Psoas muscle (tissue), 8 donors: ENCODE results near the gene PPP2R5E. TPM values are rescaled to one million over a fixed set of nuclear protein-coding genes. Genes with fewer than 3 reads are reported as not detected.

ENCODE experiments used
- ATAC-seq, 4 donors: fragments of 200-7000 bp; cut with Tn5 transposase; one replicate each; pipeline ENCODE4 v1.9.1; 2020; ENCODE audit warnings: moderate library complexity in 3 of 4, mild to moderate bottlenecking in 2 of 4
- DNase-seq, 2 donors: peaks; one replicate each; pipeline ENCODE4 v3.0.0-alpha.2; 2020
- H3K27ac ChIP-seq: fragments of 200-600 bp; one replicate; pipeline ENCODE4 v1.8.0; 2022
- H3K27me3 ChIP-seq, 3 donors: fragments of 200-600 bp in 1 of 3; one replicate each; pipeline versions ENCODE4 v1.6.1 to v1.8.0; 2013 to 2022; ENCODE audit warnings: low read length in 2 of 3, mild to moderate bottlenecking in 2 of 3, moderate library complexity in 1 of 3; ENCODE audit not compliant: insufficient read depth in 3 of 3
- H3K36me3 ChIP-seq, 2 donors: fragments of 200-600 bp in 1 of 2; one replicate each; pipeline versions ENCODE4 v1.6.1 to v1.8.0; 2013 to 2022; ENCODE audit warnings: low read depth in 1 of 2, mild to moderate bottlenecking in 1 of 2, moderate library complexity in 1 of 2; ENCODE audit not compliant: insufficient read depth in 1 of 2
- H3K4me1 ChIP-seq: fragments of 200-600 bp; one replicate; pipeline ENCODE4 v1.8.0; 2022
- H3K4me3 ChIP-seq: fragments of 200-600 bp; one replicate; pipeline ENCODE4 v1.8.0; 2022; ENCODE audit warnings: mild to moderate bottlenecking
- H3K9me3 ChIP-seq: fragments of 200-600 bp; one replicate; pipeline ENCODE4 v1.8.0; 2022
- CTCF ChIP-seq: fragments of 200-600 bp; IDR thresholded peaks from one replicate; pipeline ENCODE4 v1.8.0; 2022; ENCODE audit warnings: antibody characterized with exemption
- WGBS, 3 donors: extraction: QIAGEN DNeasy Blood & Tissue Kit; methylation state at CpG; one replicate each; pipeline versions ENCODE4 v1.1.6 to v1.1.7; 2013; 5-methylcytosine and 5-hydroxymethylcytosine counted together
- intact Hi-C, 2 donors: fragments of 100-400 bp; cut with DNase I; formaldehyde crosslinking; loops; one replicate each; pipeline versions ENCODE4 v1.11.0 to v1.14.2; 2022
- polyA plus RNA-seq, 3 donors: library from polyadenylated mRNA; stranded (reverse); fragments of 200-250 nt; gene quantifications; one replicate each; pipeline ENCODE4 v1.2.3, GENCODE V29; 2013
- total RNA-seq, 4 donors: library from RNA; stranded (reverse); fragmentation: NEBNext Ultra II Directional in 2 of 4; extraction: Animal tissue kit (Norgen Biotek cat#: 25700) in 2 of 4; gene quantifications; one replicate each; pipeline versions ENCODE4 v1.2.1 to v1.2.4, GENCODE V29; 2021 to 2023
- donor health status: healthy with polysubstance abuse.
- donor health status: DM: no; HTN: no; CAD: no; lungs with moderate emphysema.
- donor health status: Bipolar disorder and iron deficiency.
- donor health status: healthy.
- donor health status: DM: yes; HTN: yes; CAD: no.
- donor health status: DM: no; HTN: no; CAD: no.
- donor health status: DM: no; HTN: no; CAD: no.
- donor health status: DM: yes; HTN: yes; CAD: no.

PPP2R5E gene
- total and polyA plus RNA-seq, 7 donors: 10.8 to 35.0 (median 29.3) TPM

DNA sequence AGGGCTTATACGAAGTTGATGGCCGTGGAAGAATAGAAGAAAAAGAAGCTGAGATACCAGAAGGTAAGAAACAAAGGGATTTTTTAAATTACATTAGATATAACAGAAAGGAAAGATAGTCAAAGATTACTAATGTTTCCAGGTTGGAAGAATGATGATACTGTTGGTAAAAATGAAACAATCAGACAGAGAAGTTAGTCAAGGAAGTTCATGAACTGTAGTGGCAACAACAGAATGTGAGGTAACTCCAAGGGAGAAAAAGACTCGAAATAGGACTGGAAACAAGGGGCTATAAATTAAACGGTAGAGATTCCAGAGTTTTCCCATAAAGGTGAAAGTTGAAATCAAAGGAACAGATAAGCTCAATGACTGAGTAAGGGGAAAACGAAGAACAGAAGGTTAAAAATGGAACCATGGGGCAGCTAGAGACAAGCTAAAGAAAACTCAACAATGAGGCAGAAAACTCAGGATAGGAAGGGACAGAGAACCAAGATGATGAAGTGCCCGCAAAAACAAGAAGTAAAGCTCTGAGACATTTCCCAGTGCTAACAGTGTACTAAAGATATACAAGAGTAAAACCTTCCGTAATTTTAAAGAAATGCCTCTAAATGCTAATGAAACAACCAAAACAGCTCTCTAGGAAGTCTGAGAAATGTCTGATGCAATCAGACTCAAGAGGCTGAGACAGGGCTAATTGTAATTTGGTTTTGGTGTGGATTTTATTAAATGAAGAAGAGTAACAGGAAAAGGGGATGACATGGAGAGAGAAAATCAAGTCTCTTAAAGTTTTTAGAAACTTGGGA lies 70.0 kb downstream of the PPP2R5E start:
- ATAC-seq (no peak), DNase-seq (no peak)
- no peak overlapping the region for H3K4me3 ChIP-seq
- H3K4me1 ChIP-seq: peaks cover 34% of the 10 kb centered on the region
- WGBS, 3 donors: 73 to 81% (median 77%) methylated on average over 7 of the region's 7 CpGs
- no peaks in the 10 kb centered on the region for H3K27me3 ChIP-seq
- intact Hi-C loops: no loop called here
- no peak for TF ChIP-seq CTCF
- H3K36me3 ChIP-seq: no peaks in the 10 kb centered on the region
- H3K9me3 ChIP-seq: no peaks in the 10 kb centered on the region
- H3K27ac ChIP-seq: no peak overlapping the region

GRCh38 chr14:63470962-63471793 lies 72.0 kb downstream of the PPP2R5E start:
- Histone ChIP-seq H3K27me3 (no peaks in the 10 kb centered on the region), H3K36me3 (no peaks in the 10 kb centered on the region), H3K9me3 (no peaks in the 10 kb centered on the region), H3K27ac (peak overlapping the region; percentile 51), H3K4me3 (no peak overlapping the region), H3K4me1 (peaks cover 46% of the 10 kb centered on the region)
- no peak for TF ChIP-seq CTCF
- whole genome bisulfite sequencing, 3 donors: 66 to 71% (median 68%) methylated on average over 3 of the region's 3 CpGs
- intact Hi-C loops: no loop called here
- no peak for DNase-seq
- ATAC-seq: peak; percentile 75 to 87 (median 84)

- Histone ChIP-seq H3K27me3 (no peaks in the 10 kb centered on the region), H3K36me3 (no peaks in the 10 kb centered on the region), H3K27ac (no peak overlapping the region), H3K9me3 (no peaks in the 10 kb centered on the region), H3K4me3 (no peak overlapping the region), H3K4me1 (peaks cover 42% of the 10 kb centered on the region)
- ATAC-seq (peak in 2 of 4 donors; percentile 44 to 56), DNase-seq (no peak)
- no peak for TF ChIP-seq CTCF
- intact Hi-C loops: no loop called here
- WGBS, 3 donors: 19 to 35% (median 29%) methylated on average over 1 of the region's 1 CpG
Measured at GRCh38 chr14:63468294-63468693, 74.9 kb downstream of the PPP2R5E start.

DNA sequence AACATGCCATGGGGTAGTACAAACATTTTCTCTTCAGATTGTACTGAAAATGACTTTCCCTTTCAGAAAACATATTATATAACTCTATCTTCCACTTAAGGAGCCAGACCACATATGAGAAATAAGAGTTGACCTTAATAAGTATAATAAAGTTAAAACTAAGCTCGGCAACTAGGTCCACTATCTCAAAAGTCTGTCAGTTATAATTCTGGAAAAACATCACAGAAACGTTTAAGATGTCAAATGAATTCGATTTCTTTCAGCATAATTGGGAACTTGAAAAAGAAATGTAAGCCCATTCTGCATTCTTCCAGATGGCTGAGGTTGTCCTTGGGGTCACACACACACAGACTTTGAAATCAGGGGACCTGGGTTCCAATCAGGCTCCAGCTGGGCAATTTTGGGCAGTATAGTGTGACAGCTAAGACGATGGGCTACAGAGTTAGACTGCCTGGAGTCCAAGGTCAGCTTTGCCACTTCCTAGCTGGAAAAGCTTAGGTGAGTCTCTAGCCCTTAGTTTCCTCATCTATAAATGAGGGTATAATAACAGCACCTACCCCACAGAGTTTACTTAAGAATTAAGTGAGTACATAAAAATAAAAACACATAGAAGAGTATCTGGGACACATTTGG lies 75.6 kb downstream of the PPP2R5E start:
- Histone ChIP-seq H3K4me1 (peaks cover 42% of the 10 kb centered on the region), H3K27ac (no peak overlapping the region), H3K9me3 (no peaks in the 10 kb centered on the region), H3K27me3 (no peaks in the 10 kb centered on the region), H3K36me3 (no peaks in the 10 kb centered on the region), H3K4me3 (no peak overlapping the region)
- WGBS, 3 donors: 52 to 65% (median 57%) methylated on average over 4 of the region's 4 CpGs
- no peak for TF ChIP-seq CTCF
- ATAC-seq (peak in 1 of 4 donors; percentile 38), DNase-seq (no peak)
- intact Hi-C loops: no loop called here
